GM19463 (cell line): Measurements from ENCODE around the gene KCNJ12.
"Not testable (repeated sequence)": the region's sequence is repeated elsewhere in the genome, so short reads cannot be mapped to it uniquely, and the experiment has no call there.

ENCODE experiments used
- ATAC-seq: cut with Tn5 transposase; IDR thresholded peaks from one replicate; pipeline ENCODE4 v1.9.1; 2021; ENCODE audit warnings: mild to moderate bottlenecking, moderate library complexity; ENCODE audit not compliant: unreplicated experiment

KCNJ12 gene

GRCh38 chr17:21382560-21383495 is 6.7 kb downstream of the KCNJ12 start:
- ATAC-seq, result no peak

DNA sequence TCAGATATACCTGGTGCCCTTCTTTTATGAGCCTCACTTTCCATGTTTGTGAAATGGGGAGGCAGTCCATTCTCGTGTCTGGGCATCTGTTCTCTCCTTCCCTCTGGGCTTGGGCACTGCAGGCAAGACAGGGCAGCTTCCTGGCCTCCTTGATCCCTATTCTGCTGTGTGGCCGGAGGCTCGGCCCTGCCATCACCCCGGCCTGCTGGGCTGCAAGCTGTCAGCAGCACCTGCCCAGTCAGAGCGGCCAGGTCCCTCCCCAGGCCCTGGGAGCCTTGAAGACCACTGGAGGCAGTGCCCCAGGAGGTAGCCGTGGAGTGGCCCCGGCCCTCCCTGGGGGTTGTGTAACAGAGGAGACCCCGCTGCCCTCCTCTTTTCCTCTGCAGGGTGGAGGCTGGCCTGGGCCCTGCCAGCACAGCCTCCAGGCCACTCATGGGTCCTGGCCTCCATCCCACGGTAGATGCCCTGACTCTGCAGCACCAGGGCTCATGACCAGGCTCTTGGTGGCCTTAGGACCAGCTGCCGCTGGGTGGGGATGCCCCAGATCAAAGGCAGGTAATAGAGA is 9.2 kb downstream of the KCNJ12 start:
- ATAC-seq, result no peak

GRCh38 chr17:21387616-21388015 is 11.5 kb downstream of the KCNJ12 start:
- no peak for ATAC-seq

- no peak for ATAC-seq
Observed at GRCh38 chr17:21388066-21388465, 11.9 kb downstream of the KCNJ12 start.

- ATAC-seq, result peak; percentile 18
Observed at GRCh38 chr17:21388944-21389343, 12.8 kb downstream of the KCNJ12 start.

- ATAC-seq, result peak; percentile 56
Observed at GRCh38 chr17:21389394-21389793, 13.2 kb downstream of the KCNJ12 start.

DNA sequence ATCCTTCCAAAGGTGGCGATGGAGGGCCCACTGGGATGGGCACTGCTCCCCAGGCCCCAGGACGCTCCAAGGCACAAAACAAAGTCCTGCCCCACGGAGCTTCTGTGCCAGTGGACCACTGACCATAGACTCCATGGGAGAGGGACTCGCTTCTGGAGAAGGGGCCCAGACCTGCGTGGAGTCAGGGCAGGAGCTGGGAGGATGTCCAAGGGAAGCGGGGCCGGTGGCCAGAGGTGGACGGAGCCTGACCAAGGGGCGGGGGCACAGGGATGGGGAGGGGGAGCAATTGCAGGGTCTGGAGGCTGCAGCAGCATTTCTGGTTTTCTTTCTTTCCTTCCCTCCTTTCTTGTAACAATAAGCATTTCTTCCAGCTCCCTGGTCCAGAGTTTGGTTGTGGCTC is 14.1 kb downstream of the KCNJ12 start:
- ATAC-seq, result no peak

DNA sequence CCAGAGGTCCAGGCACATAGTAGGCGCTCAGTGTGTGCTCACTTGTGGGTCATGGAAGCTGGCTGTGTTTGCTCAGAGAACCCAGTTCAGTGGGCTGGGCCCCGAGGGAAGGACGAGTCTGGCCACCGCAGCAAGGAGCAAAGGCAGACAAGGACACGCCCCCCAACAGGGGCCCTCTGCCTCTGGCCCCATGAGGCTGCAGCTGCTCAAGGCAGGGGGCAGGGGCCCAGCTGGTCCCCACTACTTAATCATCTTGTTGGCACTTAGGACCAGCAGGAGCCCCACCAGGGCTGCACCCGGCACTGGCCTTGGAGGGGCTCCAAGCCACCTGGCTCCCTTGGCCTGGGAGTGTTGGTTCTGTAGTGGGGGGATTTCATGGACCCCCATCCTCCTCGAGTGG is 16.1 kb downstream of the KCNJ12 start:
- ATAC-seq, result no peak

- ATAC-seq, result no peak
Observed at GRCh38 chr17:21394265-21394664, 18.1 kb downstream of the KCNJ12 start.

DNA sequence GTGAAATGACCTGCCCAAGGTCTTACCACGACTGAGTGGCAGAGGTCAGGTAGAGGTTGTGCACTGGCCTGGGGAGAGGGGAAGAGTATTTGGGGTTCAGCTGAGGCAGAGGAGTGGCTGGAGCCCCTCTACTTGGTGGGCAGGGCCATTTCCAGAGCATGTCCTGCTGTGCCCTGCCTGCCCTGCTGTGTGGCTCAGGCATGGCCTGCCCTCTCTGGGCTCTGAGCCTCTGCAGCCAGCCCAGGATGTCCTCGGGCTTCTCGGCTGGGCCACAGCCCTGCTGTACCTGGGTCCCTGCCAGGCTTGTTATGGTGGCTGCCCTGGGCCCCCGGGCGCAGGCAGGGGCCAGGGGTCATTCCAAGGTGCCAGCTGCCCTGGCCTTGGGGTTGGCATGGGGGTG is 19.6 kb downstream of the KCNJ12 start:
- ATAC-seq, result no peak

GRCh38 chr17:21396237-21396636 is 20.1 kb downstream of the KCNJ12 start:
- ATAC-seq, result no peak

GRCh38 chr17:21397341-21398190 is 21.4 kb downstream of the KCNJ12 start:
- ATAC-seq, result no peak

DNA sequence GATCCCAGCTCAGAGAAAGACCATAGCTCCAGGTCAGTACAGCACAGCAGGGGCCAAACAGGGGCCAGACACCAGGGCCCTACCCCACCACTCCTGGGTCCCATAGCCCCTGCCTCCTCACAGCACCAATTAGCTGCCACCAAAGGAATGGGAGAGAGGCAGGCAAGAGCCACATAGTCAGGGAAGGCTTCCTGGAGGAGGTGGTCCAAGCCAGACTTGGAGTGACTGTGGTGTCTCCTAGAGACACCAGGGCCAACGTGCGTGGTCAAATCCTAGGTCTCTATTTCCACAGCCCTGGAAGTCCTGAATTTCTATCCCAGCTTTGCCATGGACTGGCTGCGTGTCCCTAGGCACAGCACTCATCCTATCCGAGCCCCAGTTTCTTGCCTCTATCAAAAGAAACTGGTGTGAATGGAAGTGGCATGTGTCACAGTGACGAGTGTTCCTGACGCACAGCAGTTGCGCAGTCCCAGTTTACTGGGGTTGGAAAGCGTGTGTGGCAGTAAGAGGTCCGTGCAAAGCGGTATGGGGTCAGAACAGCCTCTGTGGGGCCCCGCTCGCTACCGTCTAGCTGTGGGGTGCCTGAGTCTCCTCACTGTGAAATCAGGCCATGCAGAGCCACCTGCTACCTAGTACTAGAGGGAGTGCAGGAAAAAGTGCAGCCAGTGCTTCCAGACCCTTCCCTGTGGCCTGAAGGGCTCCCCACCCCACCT is 23.5 kb downstream of the KCNJ12 start:
- ATAC-seq, result no peak

- not testable (repeated sequence) for ATAC-seq
Observed at GRCh38 chr17:21400187-21400569, 24.0 kb downstream of the KCNJ12 start.

DNA sequence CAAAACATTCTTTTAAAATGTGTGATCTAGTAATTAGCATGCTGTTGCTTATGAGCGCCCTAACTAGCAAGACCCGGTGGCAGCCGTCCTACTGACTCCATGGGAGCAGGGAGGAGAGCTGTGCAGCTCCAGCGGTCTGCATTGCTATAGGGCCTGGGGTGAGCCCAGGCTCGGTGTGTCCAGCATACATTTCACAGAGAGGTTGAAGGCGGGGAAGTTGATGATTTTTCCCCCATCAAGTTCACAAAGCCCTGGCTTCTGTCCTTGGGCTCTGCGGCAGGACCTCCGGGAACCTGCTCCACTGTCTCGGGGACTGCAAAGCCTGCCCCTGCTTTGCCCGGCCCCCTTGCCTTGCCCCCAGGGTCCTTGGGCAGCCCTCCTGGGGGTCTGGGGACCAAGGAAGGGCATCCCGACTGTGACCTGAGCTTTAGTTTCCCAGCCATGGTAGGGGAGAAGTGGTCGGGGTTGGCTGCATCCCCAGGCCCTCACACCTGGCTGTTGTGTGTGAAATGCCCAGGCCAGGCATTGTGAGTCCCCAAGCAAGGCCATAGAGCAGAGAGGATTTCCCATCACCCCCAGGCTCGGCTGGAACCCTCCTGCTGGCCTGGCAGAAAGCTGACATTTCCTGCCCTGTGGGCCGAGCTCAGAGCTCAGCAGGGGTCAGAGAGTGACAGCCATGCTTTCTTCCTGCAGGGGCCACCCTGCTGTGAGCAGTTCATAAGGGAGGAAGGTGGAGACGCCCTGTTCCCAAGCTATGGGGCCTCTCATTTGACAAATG is 24.8 kb downstream of the KCNJ12 start:
- no peak for ATAC-seq

GRCh38 chr17:21402166-21402571 is 26.0 kb downstream of the KCNJ12 start:
- not testable (repeated sequence) for ATAC-seq

- ATAC-seq, result not testable (repeated sequence)
Observed at GRCh38 chr17:21402926-21403325, 26.8 kb downstream of the KCNJ12 start.

DNA sequence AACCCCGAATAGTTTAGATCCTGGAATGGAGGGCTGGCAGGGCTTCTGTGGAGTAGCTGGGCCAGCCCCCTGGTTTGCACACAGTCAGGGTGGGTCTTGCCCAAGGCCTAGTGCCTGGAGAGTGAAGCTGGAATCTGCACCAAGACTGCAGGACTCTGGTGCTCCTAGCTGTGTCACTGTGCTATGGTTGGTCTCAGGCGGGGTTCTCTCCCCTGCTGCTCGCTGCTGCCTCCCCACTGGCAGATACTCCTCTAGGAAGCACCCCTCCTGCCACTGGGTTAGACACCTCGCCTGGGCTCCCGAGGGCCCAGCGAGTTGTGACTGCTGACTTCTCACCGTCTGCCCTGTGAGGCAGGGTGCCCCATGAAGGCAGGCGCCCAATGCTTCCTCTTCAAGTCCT is 27.9 kb downstream of the KCNJ12 start:
- ATAC-seq, result not testable (repeated sequence)

DNA sequence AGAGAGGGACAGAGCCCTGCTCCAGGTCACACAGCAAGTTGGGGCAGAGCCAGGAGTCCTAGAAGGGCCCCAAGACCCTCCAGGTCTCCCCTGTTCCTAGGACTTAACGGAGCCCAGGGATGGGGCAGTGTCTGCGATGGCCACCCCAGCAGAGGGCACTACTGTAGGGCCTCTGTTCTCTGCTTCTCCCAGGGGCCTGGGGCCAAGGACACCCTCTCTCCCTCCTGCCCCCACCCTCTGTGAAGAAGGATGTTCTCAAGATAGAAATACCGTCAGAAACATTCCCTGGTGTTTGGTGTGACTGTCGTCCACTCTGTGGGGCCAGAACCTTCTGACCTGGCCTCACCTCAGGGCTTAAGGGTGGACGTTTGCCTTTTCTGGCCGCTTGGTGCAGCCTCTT is 28.4 kb downstream of the KCNJ12 start:
- ATAC-seq, result not testable (repeated sequence)
